Osteoblast (primary cell): ENCODE measurements around the gene PIGM. TPM values are rescaled to one million over a fixed set of nuclear protein-coding genes. Genes with fewer than 3 reads are reported as not detected.

Source experiments
- DNase-seq: peaks from one replicate; pipeline ENCODE4 v3.0.0; 2011; ENCODE audit warnings: low spot score, mixed read lengths; ENCODE audit not compliant: insufficient read length; ENCODE audit errors: missing footprints
- H2AFZ ChIP-seq: 2 replicates; pipeline ENCODE4 v1.6.0; 2011; ENCODE audit warnings: mild to moderate bottlenecking, low read length
- H3K27ac ChIP-seq: 2 replicates; pipeline ENCODE4 v1.5.1; 2011; ENCODE audit warnings: mild to moderate bottlenecking, low read depth, low read length, moderate library complexity
- H3K27me3 ChIP-seq: 2 replicates; pipeline ENCODE4 v1.6.0; 2012; ENCODE audit warnings: mild to moderate bottlenecking, control low read depth, inconsistent platforms, low read length, moderate library complexity; ENCODE audit not compliant: insufficient read depth
- H3K36me3 ChIP-seq: 2 replicates; pipeline ENCODE4 v1.5.1; 2011; ENCODE audit warnings: mild to moderate bottlenecking, low read length, control low read depth, moderate library complexity; ENCODE audit not compliant: insufficient read depth
- H3K4me1 ChIP-seq: 2 replicates; pipeline ENCODE4 v1.5.1; 2011; ENCODE audit warnings: mild to moderate bottlenecking, low read length, control low read depth, moderate library complexity; ENCODE audit not compliant: insufficient read depth
- H3K4me2 ChIP-seq: 2 replicates; pipeline ENCODE4 v1.6.0; 2011; ENCODE audit warnings: mild to moderate bottlenecking, low read length; ENCODE audit not compliant: insufficient read depth
- H3K4me3 ChIP-seq: fragments of 200-600 bp; sonication (generic); 3 replicates; pipeline ENCODE4 v1.5.1; 2012; ENCODE audit warnings: mild to moderate bottlenecking, low read length, inconsistent platforms; ENCODE audit not compliant: insufficient read depth
- H3K79me2 ChIP-seq: 2 replicates; pipeline ENCODE4 v1.6.0; 2012; ENCODE audit warnings: mild to moderate bottlenecking, low read length, control low read depth, inconsistent platforms; ENCODE audit not compliant: insufficient read depth
- H3K9me3 ChIP-seq: 2 replicates; pipeline ENCODE4 v1.5.1; 2011; ENCODE audit warnings: low read depth, low read length, control low read depth
- H4K20me1 ChIP-seq: 2 replicates; pipeline ENCODE4 v1.6.0; 2012; ENCODE audit warnings: mild to moderate bottlenecking, low read length, control low read depth; ENCODE audit not compliant: insufficient read depth
- CTCF ChIP-seq: IDR thresholded peaks from 2 replicates; pipeline ENCODE4 v1.5.1; 2011; ENCODE audit warnings: mild to moderate bottlenecking, low read depth, low read length, moderate library complexity; ENCODE audit errors: extremely low read depth
- total RNA-seq: library from RNA; depleted of rRNA; stranded (reverse); fragments of >200 nt; gene quantifications from 2 replicates; pipeline ENCODE4 v1.2.3, GENCODE V29; 2012

The PIGM gene
- total RNA-seq, 1 donor = 7.2 TPM

- H3K27ac ChIP-seq = no peak overlapping the region
- peak overlapping the region; percentile 27 for H3K4me3 ChIP-seq
- H3K27me3 ChIP-seq = peaks cover 29% of the 10 kb centered on the region
- no peaks in the 10 kb centered on the region for H4K20me1 ChIP-seq
- DNase-seq = no peak
- H3K79me2 ChIP-seq = no peaks in the 10 kb centered on the region
- peak overlapping the region; percentile 69 for H3K4me2 ChIP-seq
- peaks cover 7% of the 10 kb centered on the region for H3K4me1 ChIP-seq
- TF ChIP-seq CTCF = no peak
- H3K36me3 ChIP-seq = no peaks in the 10 kb centered on the region
- H2AFZ ChIP-seq = peak overlapping the region; percentile 18
- no peaks in the 10 kb centered on the region for H3K9me3 ChIP-seq
These were observed 15.6 kb upstream of the PIGM start for GRCh38 chr1:160047111-160047991.

GRCh38 chr1:160046494-160047110 lies 14.8 kb upstream of the PIGM start:
- no peaks in the 10 kb centered on the region for H3K36me3 ChIP-seq
- H2AFZ ChIP-seq = peak overlapping the region; percentile 18
- peaks cover 21% of the 10 kb centered on the region for H3K27me3 ChIP-seq
- no peaks in the 10 kb centered on the region for H4K20me1 ChIP-seq
- no peaks in the 10 kb centered on the region for H3K79me2 ChIP-seq
- H3K27ac ChIP-seq = no peak overlapping the region
- H3K9me3 ChIP-seq = no peaks in the 10 kb centered on the region
- H3K4me2 ChIP-seq = peak overlapping the region; percentile 69
- H3K4me1 ChIP-seq = peaks cover 7% of the 10 kb centered on the region
- TF ChIP-seq CTCF = peak; percentile 76
- peak; percentile 89 for DNase-seq
- H3K4me3 ChIP-seq = peak overlapping the region; percentile 27

- Histone ChIP-seq H3K9me3 (no peaks in the 10 kb centered on the region), H3K36me3 (no peaks in the 10 kb centered on the region), H3K4me3 (no peak overlapping the region), H4K20me1 (no peaks in the 10 kb centered on the region), H3K4me2 (no peak overlapping the region), H3K79me2 (no peaks in the 10 kb centered on the region), H2AFZ (no peak overlapping the region), H3K27me3 (peaks cover 16% of the 10 kb centered on the region), H3K27ac (no peak overlapping the region), H3K4me1 (peaks cover 7% of the 10 kb centered on the region)
- no peak for TF ChIP-seq CTCF
- DNase-seq = no peak
These were observed 13.9 kb upstream of the PIGM start for GRCh38 chr1:160045653-160046052.

GRCh38 chr1:160043543-160043942 lies 11.8 kb upstream of the PIGM start:
- Histone ChIP-seq H3K27me3 (peaks cover 20% of the 10 kb centered on the region), H3K79me2 (no peaks in the 10 kb centered on the region), H3K4me3 (no peak overlapping the region), H2AFZ (no peak overlapping the region), H3K36me3 (no peaks in the 10 kb centered on the region), H3K4me2 (no peak overlapping the region), H4K20me1 (no peaks in the 10 kb centered on the region), H3K9me3 (no peaks in the 10 kb centered on the region), H3K4me1 (peaks cover 7% of the 10 kb centered on the region), H3K27ac (no peak overlapping the region)
- TF ChIP-seq CTCF = no peak
- DNase-seq = no peak
